Thymus (tissue), 11 donors: ENCODE results near the gene PSAPL1. TPM values are rescaled to one million over a fixed set of nuclear protein-coding genes. Genes with fewer than 3 reads are reported as not detected.
"Not testable (repeated sequence)": the region's sequence is repeated elsewhere in the genome, so short reads cannot be mapped to it uniquely, and the experiment has no call there.

Source experiments
- DNase-seq, 9 donors: peaks; one replicate each; pipeline ENCODE4 v3.0.0-alpha.2; 2013; ENCODE audit warnings: low spot score in 9 of 9, low read depth in 6 of 9, missing footprints in 1 of 9
- H3K27ac ChIP-seq, 2 donors: one replicate each; pipeline ENCODE4 v1.5.1; 2013; ENCODE audit warnings: control low read depth in 1 of 2, low read depth in 1 of 2, low read length in 1 of 2, mild to moderate bottlenecking in 1 of 2, moderate library complexity in 1 of 2
- H3K27me3 ChIP-seq, 2 donors: one replicate each; pipeline ENCODE4 v1.5.1; 2013; ENCODE audit warnings: low read length in 1 of 2; ENCODE audit not compliant: control insufficient read depth in 2 of 2, insufficient read depth in 1 of 2
- H3K36me3 ChIP-seq, 2 donors: one replicate each; pipeline ENCODE4 v1.5.1; 2013; ENCODE audit warnings: low read length in 1 of 2, mild to moderate bottlenecking in 1 of 2, moderate library complexity in 1 of 2; ENCODE audit not compliant: control insufficient read depth in 2 of 2, insufficient read depth in 2 of 2
- H3K4me1 ChIP-seq, 2 donors: one replicate each; pipeline ENCODE4 v1.5.1; 2013; ENCODE audit warnings: low read length in 2 of 2; ENCODE audit not compliant: control insufficient read depth in 2 of 2, insufficient read depth in 2 of 2
- H3K4me3 ChIP-seq, 2 donors: one replicate each; pipeline ENCODE4 v1.5.1; 2013; ENCODE audit warnings: low read length in 2 of 2, control low read depth in 1 of 2, mild to moderate bottlenecking in 1 of 2
- H3K9me3 ChIP-seq, 2 donors: one replicate each; pipeline ENCODE4 v1.5.1; 2013; ENCODE audit warnings: low read length in 1 of 2, mild to moderate bottlenecking in 1 of 2; ENCODE audit not compliant: control insufficient read depth in 2 of 2, insufficient read depth in 1 of 2
- WGBS: extraction: QIAGEN DNeasy Blood & Tissue Kit; methylation state at CpG from one replicate; pipeline ENCODE4 v1.1.7; 2013; 5-methylcytosine and 5-hydroxymethylcytosine counted together
- polyA plus RNA-seq: library from polyadenylated mRNA; stranded (reverse); fragments of 200-250 nt; gene quantifications from one replicate; pipeline ENCODE4 v1.2.3, GENCODE V29; 2013
- total RNA-seq: library from RNA; stranded (reverse); fragments of 120-200 nt; gene quantifications from one replicate; pipeline ENCODE4 v1.2.4, GENCODE V29; 2013
- donor health status: healthy.

Gene PSAPL1
- total and polyA plus RNA-seq, 2 donors: 0.09 to 0.64 TPM

DNA sequence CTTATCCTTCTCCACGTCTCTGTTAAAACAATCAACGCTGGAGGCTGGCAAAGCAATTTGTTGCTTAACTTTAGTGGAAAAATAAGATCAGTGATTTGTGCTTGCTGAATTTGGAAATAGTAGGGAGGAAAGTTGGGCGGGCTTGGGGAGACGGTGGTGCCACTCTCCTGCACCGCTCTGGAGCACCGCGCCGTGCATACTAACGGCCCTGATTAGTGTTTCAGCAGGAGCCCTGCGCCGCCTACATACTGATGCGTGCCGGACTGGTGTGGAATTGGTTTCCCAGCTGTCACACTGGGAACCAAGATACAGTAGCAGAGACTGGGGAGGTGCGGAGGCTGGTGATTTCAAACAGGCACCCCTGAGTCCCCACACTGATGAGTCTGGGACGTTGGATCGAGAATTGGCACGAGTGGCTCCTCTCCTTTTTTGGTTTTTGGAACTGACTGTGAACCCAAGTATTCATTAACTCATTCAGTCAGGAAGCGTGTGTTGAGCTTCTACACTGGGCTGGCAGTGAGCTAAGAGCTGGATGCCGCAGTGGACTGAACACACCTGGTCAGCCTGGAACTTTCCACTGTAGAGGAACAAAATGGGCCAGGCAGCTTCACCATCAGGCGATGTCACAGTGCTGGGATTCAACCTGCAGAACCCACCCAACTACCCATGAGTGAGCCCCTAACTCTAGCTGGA is 29.0 kb upstream of the PSAPL1 start:
- H3K27me3 ChIP-seq: no peaks in the 10 kb centered on the region
- no peak for DNase-seq
- no peaks in the 10 kb centered on the region for H3K9me3 ChIP-seq
- H3K4me1 ChIP-seq: no peaks in the 10 kb centered on the region
- WGBS: 90% methylated on average over 20 of the region's 20 CpGs
- H3K27ac ChIP-seq: no peak overlapping the region
- H3K4me3 ChIP-seq: no peak overlapping the region
- no peaks in the 10 kb centered on the region for H3K36me3 ChIP-seq

- no peak overlapping the region for H3K27ac ChIP-seq
- H3K4me3 ChIP-seq: no peak overlapping the region
- H3K9me3 ChIP-seq: no peaks in the 10 kb centered on the region
- H3K27me3 ChIP-seq: no peaks in the 10 kb centered on the region
- WGBS: 68% methylated on average over 11 of the region's 11 CpGs
- no peaks in the 10 kb centered on the region for H3K36me3 ChIP-seq
- DNase-seq: no peak
- H3K4me1 ChIP-seq: no peaks in the 10 kb centered on the region
Measured at GRCh38 chr4:7462509-7462971, 27.8 kb upstream of the PSAPL1 start.

DNA sequence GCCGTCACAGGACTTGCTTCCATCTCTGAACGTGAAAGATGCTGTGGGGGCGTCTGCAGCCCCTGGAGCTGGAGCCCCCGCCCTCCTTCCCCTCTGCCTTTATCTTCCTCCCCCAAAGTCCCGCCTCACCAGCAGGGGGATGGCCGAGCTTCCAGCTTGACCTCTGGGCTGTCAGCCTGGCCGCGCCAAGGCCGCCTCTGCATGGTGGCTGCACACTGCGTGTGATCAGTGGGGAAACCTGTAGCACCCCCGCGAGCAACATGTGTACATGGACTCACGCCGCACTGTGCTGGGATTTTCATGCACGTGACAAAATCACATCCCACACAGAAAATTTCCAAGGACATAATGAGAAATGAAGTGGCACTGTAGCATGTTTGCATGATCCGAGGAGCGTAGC is 26.5 kb upstream of the PSAPL1 start:
- H3K36me3 ChIP-seq: no peaks in the 10 kb centered on the region
- no peaks in the 10 kb centered on the region for H3K9me3 ChIP-seq
- DNase-seq: no peak
- no peak overlapping the region for H3K4me3 ChIP-seq
- no peaks in the 10 kb centered on the region for H3K27me3 ChIP-seq
- 58% methylated on average over 17 of the region's 17 CpGs for WGBS
- H3K27ac ChIP-seq: no peak overlapping the region
- no peaks in the 10 kb centered on the region for H3K4me1 ChIP-seq

DNA sequence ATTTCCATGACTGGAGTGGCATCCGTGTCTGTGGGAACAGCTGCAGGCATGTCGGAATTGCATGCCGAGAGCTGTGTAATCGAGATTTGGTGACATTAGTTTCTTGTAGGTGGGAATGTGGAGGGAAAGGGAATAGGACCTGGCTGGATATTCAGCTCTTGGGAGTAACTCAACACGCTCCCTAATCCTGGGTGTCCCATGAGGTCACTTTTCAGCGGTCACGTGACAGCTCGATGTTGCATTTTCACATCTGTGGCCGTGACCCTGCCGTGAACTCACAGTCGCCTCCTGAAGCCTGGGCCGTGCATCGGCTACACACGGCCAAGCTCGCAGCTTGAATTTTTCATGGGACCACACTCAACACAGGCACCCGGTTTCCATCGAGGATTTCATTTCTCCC is 25.8 kb upstream of the PSAPL1 start:
- 84% methylated on average over 17 of the region's 17 CpGs for WGBS
- H3K9me3 ChIP-seq: no peaks in the 10 kb centered on the region
- no peaks in the 10 kb centered on the region for H3K4me1 ChIP-seq
- no peaks in the 10 kb centered on the region for H3K27me3 ChIP-seq
- no peaks in the 10 kb centered on the region for H3K36me3 ChIP-seq
- H3K27ac ChIP-seq: no peak overlapping the region
- no peak for DNase-seq
- H3K4me3 ChIP-seq: no peak overlapping the region

- WGBS: 93% methylated on average over 8 of the region's 8 CpGs
- H3K27ac ChIP-seq: no peak overlapping the region
- no peaks in the 10 kb centered on the region for H3K4me1 ChIP-seq
- no peaks in the 10 kb centered on the region for H3K27me3 ChIP-seq
- H3K4me3 ChIP-seq: no peak overlapping the region
- DNase-seq: no peak
- H3K9me3 ChIP-seq: no peaks in the 10 kb centered on the region
- H3K36me3 ChIP-seq: no peaks in the 10 kb centered on the region
Measured at GRCh38 chr4:7459471-7459870, 24.7 kb upstream of the PSAPL1 start.

DNA sequence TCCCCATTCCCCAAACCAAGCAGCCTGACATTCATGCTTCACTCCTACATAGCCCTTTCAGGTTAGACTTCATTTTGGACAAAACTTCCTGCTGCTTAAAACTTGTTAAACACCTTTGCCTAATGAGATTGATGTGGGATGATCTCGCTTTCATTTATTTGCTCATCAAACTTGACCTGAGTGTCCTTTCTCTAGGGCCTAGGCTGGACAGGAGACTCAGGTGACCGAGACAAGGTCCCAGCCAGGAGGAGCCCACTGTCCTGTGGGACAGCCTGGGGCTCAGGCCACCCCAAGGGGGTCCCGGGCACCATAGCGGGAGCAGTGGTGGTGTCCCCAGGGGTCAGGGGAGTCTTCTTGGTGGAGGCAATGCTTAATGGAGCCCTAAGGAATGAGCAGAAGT is 23.7 kb upstream of the PSAPL1 start:
- H3K36me3 ChIP-seq: no peaks in the 10 kb centered on the region
- H3K9me3 ChIP-seq: no peaks in the 10 kb centered on the region
- H3K27me3 ChIP-seq: no peaks in the 10 kb centered on the region
- no peaks in the 10 kb centered on the region for H3K4me1 ChIP-seq
- H3K4me3 ChIP-seq: no peak overlapping the region
- 98% methylated on average over 4 of the region's 4 CpGs for WGBS
- no peak for DNase-seq
- H3K27ac ChIP-seq: no peak overlapping the region

DNA sequence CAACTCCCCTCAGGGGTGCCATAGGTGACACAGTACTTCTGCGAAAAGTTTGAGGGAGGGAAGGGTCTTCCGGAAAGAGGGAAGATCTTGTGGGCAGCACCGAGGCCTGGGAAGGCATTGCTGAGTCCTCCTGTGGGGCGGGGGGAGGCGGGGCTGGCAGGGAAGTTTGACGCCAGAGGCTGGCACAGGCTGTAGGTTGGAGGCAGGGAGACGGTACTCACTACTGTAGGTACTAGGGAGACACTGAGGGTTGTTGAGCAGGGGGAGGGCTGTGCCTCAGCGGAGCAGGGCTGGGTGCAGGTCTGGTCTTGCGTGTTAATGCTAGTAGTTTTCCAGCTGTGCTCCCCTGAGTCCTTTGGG is 23.3 kb upstream of the PSAPL1 start:
- WGBS: 85% methylated on average over 9 of the region's 9 CpGs
- H3K36me3 ChIP-seq: no peaks in the 10 kb centered on the region
- H3K27me3 ChIP-seq: no peaks in the 10 kb centered on the region
- H3K27ac ChIP-seq: no peak overlapping the region
- H3K4me1 ChIP-seq: no peaks in the 10 kb centered on the region
- no peak overlapping the region for H3K4me3 ChIP-seq
- no peaks in the 10 kb centered on the region for H3K9me3 ChIP-seq
- DNase-seq: no peak

DNA sequence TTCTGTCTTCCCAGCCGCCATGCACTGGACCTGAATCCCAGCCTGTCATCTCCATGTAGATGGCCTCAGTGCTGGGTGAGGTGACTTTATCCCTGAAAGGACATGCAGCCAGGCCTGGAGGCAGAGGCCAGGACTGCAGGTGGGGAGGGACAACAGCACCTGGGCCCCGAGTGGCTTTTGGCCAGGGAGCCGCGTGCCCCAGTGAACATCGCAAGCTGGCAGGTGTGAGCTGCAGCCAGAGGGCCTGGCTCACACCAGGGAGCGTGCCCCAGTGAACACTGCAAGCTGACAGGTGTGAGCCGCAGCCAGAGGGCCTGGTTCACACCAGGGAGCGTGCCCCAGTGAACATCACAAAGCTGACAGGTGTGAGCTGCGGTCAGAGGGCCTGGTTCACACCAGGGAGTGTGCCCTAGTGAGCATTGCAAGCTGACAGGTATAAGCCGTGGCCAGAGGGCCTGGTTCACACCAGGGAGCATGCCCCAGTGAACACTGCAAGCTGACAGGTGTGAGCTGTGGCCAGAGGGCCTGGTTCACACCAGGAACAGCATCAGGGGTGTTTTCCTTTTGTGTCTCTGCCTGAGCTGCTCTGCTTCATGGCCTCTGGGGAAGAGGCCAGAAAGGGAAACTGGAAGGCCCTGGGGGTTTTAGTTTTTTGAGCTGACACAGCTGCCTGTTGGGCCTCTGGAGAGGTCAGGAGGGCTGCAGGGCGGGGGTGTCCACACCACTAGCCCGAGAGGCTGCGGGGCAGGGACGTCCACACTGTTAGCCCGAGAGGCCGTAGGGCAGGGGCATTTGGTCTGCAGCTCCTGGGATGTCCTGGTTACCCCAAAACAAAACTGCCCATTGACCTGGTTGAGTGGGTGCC is 22.7 kb upstream of the PSAPL1 start:
- H3K4me1 ChIP-seq: no peaks in the 10 kb centered on the region
- no peak overlapping the region for H3K4me3 ChIP-seq
- H3K36me3 ChIP-seq: no peaks in the 10 kb centered on the region
- H3K9me3 ChIP-seq: no peaks in the 10 kb centered on the region
- no peaks in the 10 kb centered on the region for H3K27me3 ChIP-seq
- no peak for DNase-seq
- H3K27ac ChIP-seq: no peak overlapping the region
- WGBS: 90% methylated on average over 16 of the region's 16 CpGs

- H3K4me1 ChIP-seq, H3K4me3 ChIP-seq, H3K9me3 ChIP-seq, H3K27me3 ChIP-seq, DNase-seq, H3K36me3 ChIP-seq, H3K27ac ChIP-seq: not testable (repeated sequence)
- WGBS: 92% methylated on average over 9 of the region's 9 CpGs
Measured at GRCh38 chr4:7452802-7453201, 18.1 kb upstream of the PSAPL1 start.
